HG03097 (cell line): Measurements from ENCODE around the gene NLRC5.
A peak's percentile ranks its signal among the peaks of the same experiment; 100 is the strongest.
"Not testable (repeated sequence)": the region's sequence is repeated elsewhere in the genome, so short reads cannot be mapped to it uniquely, and the experiment has no call there.

Experiments
- ATAC-seq: cut with Tn5 transposase; IDR thresholded peaks from one replicate; pipeline ENCODE4 v1.9.1; 2021; ENCODE audit not compliant: unreplicated experiment, low FRiP score

Gene NLRC5

DNA sequence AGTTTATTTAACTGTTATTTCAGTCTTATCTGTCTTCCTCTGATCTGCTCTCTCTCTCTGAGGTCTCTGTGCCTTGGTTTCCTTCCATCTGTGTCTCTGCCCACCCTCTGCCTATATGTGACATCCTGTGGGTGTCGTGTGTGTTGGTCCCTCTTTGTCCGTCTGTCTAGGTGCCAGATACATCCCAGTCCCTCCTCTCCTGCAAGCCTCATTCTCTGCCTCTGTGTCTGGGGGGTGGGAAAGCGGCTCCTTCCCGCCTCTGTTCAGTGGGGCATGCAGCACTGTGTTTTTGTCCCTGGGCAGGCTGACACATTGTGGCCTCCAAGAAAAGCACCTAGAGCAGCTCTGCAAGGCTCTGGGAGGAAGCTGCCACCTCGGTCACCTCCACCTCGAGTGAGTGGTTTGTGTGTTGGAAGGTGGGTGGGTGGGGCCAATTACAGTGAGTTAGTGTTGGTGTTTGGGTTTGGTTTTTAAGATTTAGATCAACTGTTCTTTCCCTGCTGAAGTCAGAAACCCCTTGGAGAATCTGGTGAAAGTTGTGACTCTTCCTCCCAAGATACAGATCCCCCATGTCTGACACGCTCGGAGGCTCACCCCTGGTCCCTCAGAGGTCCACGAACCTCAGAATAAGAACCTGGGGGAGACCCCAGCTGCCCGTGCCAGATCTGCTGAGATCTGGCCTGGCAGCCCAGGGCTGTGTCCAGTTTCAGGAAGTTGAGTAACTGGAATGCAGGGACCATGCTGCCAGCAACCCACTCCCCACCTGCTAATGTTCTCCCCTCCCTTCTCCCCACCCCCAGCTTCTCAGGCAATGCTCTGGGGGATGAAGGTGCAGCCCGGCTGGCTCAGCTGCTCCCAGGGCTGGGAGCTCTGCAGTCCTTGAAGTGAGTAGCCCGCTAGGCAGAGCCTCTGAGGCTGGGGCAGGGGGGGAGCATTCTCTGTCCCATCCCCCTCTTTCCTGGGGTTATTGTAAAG lies 52.1 kb downstream of the NLRC5 start:
- ATAC-seq = peak; percentile 29

- peak; percentile 61 for ATAC-seq
Measured at GRCh38 chr16:57042157-57043111, 53.1 kb downstream of the NLRC5 start.

DNA sequence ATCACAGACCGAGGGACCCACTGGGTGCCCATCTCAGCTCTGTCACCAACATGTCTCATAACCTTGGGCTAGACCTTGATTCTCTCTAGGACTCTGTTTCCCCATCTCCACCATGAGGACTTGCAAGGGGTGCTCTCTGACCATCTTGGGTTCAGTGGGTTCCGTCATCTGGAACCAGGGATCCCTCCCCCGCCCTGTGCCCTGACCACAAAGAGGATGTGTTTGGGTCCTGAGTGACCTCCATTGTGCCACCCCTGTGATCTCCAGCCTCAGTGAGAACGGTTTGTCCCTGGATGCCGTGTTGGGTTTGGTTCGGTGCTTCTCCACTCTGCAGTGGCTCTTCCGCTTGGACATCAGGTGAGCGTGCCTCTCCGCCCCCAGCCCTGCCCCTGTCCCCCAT lies 53.9 kb downstream of the NLRC5 start:
- no peak for ATAC-seq

GRCh38 chr16:57044931-57045693 lies 55.8 kb downstream of the NLRC5 start:
- no peak for ATAC-seq

GRCh38 chr16:57045694-57046381 lies 56.5 kb downstream of the NLRC5 start:
- no peak for ATAC-seq

GRCh38 chr16:57048095-57048494 lies 58.7 kb downstream of the NLRC5 start:
- ATAC-seq = no peak

DNA sequence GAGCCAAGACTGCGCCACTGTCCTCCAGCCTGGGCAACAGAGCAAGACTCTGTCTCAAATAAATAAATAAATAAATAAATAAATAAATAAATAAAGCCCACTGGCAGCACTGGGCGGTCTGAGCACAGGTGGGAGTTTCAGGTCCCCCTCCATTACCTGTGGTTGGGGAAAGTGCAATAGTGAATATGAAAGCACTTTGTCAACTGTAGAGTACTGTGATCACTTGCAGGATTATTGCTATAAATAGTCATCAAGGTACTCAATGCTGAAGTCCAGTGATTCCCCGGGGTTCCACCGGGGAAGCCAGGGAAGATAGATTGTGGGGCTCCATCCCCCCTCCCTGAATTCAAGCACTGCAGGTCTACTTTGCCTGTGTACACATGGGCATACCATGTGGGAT lies 60.3 kb downstream of the NLRC5 start:
- no peak for ATAC-seq

- ATAC-seq = no peak
Measured at GRCh38 chr16:57051696-57052228, 62.4 kb downstream of the NLRC5 start.

DNA sequence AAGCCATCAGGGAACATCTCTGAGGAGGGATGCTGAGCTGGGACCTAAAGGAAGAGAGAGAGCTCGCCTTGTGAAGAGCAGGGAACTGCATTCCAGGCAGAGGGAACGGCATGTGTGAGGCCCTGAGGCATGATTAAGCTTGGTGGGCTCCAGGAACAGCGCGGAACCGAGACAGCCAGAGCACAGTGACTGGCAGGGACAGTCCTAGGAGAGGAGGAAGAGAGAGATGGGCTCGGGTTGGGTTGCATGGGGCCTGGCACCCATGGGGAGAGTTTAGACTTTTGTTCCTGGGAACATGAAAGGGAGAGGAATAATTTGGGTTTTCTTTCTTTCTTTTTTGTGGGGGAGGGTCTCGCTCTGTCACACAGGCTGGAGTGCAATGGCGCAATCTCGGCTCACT lies 63.8 kb downstream of the NLRC5 start:
- ATAC-seq = no peak

DNA sequence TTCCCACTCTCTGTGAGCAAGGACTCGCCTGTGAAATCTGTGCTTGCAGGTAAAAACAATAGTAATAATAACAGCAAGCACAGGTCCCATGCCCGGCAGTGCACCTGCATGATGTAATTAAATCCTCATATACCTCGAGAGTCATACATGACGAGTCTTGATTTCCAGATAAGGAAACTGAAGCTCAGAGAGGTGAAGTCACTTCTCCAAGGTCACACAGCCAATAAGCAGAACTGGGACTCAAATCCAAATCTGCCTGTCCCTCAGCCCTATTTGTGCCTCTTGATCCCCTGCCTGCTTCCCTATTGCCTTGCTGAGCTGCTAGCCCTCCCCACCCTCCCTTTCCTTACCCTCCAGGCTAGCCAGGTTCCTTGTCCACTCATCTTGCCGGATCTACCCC lies 65.0 kb downstream of the NLRC5 start:
- ATAC-seq = no peak

GRCh38 chr16:57054771-57055170 lies 65.4 kb downstream of the NLRC5 start:
- ATAC-seq = no peak

DNA sequence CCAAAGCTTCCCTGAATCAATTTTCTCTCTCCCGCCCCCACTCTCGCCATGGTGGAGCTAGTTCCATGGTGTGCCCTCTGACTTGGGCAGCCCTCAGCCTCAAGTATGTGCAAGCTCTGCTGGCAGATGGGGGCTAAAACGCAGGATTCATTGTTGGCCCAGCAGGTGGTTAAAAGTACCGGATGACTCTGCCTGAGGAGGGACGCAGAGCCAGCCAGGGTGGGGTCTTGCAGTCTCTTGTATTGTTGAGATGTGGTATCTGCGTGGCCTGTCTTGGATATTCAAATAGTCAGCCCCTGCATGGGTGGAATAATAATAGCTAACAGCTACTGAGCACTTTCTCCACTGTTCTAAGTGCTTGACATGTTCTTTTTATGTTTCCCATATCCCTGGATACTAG lies 66.3 kb downstream of the NLRC5 start:
- no peak for ATAC-seq

GRCh38 chr16:57058291-57058861 lies 69.0 kb downstream of the NLRC5 start:
- ATAC-seq = no peak

DNA sequence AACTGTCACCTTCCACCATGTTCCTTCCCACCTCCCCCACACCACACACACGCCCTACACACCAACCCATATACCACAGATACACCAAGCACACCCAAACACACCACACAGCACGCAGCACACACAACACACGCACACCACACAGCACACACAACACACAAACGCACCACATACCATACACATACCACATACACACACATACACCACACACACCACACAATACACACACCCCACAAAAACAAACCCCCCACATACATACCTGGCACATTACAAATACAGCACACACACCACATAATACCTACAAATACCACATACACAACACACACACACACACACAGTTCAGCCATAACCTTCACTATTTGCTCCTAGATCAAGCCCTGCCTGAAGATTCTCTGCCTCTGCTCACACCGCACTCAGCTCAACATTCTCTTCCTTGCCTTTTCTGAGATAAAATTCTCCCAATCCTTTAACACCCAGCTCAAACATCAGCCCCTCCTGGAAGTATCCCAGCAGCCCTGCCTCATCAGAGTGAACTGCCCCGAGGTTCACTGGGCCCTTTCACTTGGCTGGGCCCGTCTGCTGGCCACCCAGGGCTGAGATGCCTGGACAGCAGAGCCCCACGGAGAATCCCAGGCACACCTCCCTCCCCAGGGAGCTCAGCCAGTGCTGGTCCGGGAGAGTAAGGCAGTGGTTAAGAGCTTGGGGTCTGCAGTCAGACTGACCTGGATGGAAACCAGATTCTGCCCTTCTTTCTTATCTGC lies 71.1 kb downstream of the NLRC5 start:
- no peak for ATAC-seq

DNA sequence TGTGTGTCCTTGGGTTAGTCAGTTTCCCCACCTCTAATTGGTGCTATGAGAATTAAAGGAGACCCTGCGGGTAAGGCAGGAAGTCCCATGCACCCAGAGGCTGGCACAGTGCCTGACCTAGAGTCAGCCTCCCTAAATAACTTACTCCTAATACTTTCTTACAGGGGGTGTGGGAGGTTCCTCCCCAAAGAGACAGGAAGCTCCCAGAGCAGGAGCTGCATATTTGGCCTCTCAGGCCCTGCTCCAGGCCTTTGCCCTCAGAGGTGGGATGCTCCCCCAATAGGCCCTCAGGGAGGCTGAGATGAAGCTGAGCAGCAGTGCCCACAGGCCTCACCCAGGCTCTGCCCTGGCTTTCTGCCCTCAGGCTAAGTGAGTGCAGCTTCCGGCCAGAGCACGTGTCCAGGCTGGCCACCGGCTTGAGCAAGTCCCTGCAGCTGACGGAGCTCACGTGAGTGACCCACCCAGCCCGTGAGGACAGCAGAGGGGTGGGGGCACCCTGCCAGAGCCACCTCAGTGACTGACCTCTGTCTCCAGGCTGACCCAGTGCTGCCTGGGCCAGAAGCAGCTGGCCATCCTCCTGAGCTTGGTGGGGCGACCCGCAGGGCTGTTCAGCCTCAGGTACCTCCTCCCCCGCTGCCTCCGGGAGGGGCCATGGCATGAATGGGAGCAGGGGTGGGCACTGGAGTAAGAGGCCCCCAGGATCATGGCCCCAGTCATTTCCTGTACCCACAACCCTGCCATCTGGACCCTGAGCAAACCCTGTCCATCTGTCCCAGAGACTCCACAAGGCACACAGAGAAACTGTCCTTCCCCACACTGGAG lies 71.9 kb downstream of the NLRC5 start:
- no peak for ATAC-seq

DNA sequence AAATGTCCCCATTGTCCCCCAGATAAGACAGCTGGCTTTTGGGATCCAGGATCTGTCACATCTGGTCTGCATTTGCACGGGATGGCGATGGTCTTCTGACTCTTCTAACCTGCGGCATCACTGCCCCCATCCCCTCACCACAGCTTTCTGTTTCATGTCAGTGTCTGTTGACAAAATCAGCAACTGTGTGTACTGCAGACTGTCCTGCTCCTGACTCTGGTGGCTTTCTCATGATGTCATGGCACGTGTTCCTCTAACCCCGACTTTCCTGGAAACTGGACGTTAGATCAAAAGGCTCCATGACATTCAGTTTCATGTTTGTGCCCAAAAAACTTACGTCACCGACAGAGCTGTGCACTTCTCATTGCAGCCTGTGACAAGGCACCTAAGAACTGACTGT lies 73.0 kb downstream of the NLRC5 start:
- no peak for ATAC-seq

- not testable (repeated sequence) for ATAC-seq
Measured at GRCh38 chr16:57063189-57063588, 73.8 kb downstream of the NLRC5 start.

DNA sequence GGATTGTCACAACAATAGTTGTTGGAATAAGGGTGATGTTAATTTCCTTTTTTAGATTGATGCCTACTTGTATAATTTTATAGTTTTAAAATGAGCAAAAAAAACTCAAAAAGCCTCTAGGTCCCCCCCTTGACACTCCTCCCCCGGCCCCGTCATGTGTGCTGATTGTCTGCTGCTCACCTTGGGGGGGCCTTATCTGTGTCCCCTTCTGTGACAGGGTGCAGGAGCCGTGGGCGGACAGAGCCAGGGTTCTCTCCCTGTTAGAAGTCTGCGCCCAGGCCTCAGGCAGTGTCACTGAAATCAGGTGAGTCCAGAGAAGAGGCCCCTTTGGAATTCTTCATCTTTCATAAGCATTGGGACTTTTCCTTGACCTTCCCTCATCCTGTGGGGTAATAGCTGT lies 75.6 kb downstream of the NLRC5 start:
- no peak for ATAC-seq
